HCT116 (cell line): ENCODE results near the gene RNF215. TPM values are rescaled to one million over a fixed set of nuclear protein-coding genes. Genes with fewer than 3 reads are reported as not detected.

Experiments used
- ATAC-seq: fragments of 200-7000 bp; cut with Tn5 transposase; 2 replicates; pipeline ENCODE4 v1.9.1; 2020; ENCODE audit warnings: mild to moderate bottlenecking, moderate library complexity
- BruUV-seq: library from RNA; stranded (reverse); fragments of 400-500 nt; replicated peaks from 2 replicates; lab custom pipeline; 2021; lab: Mats Ljungman, UMichigan
- CTCF ChIA-PET: fragments of 300-600 bp; sonication (Branson Sonifier 250); formaldehyde crosslinking; loops from one replicate; lab custom pipeline; 2021; ENCODE audit warnings: antibody characterized with exemption; lab: Charles Lee
- POLR2A ChIA-PET: fragments of 300-600, 350-600 bp; sonication (Branson Sonifier 250); formaldehyde crosslinking; loops from one replicate; lab custom pipeline; 2021; ENCODE audit warnings: antibody characterized with exemption; lab: Charles Lee
- RAD21 ChIA-PET, 2 experiments: fragments of 300-600 bp; sonication (Branson Sonifier 250); formaldehyde crosslinking; loops; one replicate each; lab custom pipeline; 2023; ENCODE audit warnings: low total read pairs in 2 of 2; ENCODE audit not compliant: uncharacterized antibody in 2 of 2, unreplicated experiment in 2 of 2, low non-redundant PET in 1 of 2; lab: Charles Lee
- DNase-seq: peaks from one replicate; pipeline ENCODE4 v3.0.0-alpha.2; 2010; ENCODE audit warnings: low read depth, low spot score
- H2AFZ ChIP-seq: fragments of 200-600 bp; shearing (Covaris generic), sonication (generic); 2 replicates; pipeline ENCODE4 v1.6.1; 2017; ENCODE audit warnings: low read depth, mixed run types, mixed read lengths, antibody characterized with exemption, low read length; ENCODE audit not compliant: poor library complexity, severe bottlenecking
- H3K27ac ChIP-seq: 2 replicates; pipeline ENCODE4 v1.5.1; 2012; ENCODE audit warnings: low read depth, low read length
- H3K27me3 ChIP-seq: fragments of 200-600 bp; sonication (generic); 2 replicates; pipeline ENCODE4 v1.6.1; 2016; ENCODE audit warnings: mixed run types, low read length, mixed read lengths; ENCODE audit not compliant: insufficient read depth
- H3K36me3 ChIP-seq, 2 experiments: fragments of 200-500 bp in 1 of 2; fragments of 200-600 bp in 1 of 2; sonication (Bioruptor generic) in 1 of 2; sonication (generic) in 1 of 2; 2 replicates each; pipeline versions ENCODE4 v1.5.1 to v1.6.1; 2014 to 2016; ENCODE audit warnings: low read length in 2 of 2, inconsistent platforms in 1 of 2, mixed read lengths in 1 of 2, mixed run types in 1 of 2; ENCODE audit not compliant: insufficient read depth in 2 of 2, control insufficient read depth in 1 of 2
- H3K4me1 ChIP-seq, 2 experiments: fragments of 200-600 bp in 1 of 2; sonication (generic) in 1 of 2; 2 replicates each; pipeline versions ENCODE4 v1.5.1 to v1.6.1; 2012 to 2017; ENCODE audit warnings: low read length in 2 of 2, inconsistent platforms in 1 of 2, mild to moderate bottlenecking in 1 of 2, mixed read lengths in 1 of 2, mixed run types in 1 of 2, moderate library complexity in 1 of 2; ENCODE audit not compliant: insufficient read depth in 2 of 2, control insufficient read depth in 1 of 2
- H3K4me2 ChIP-seq: fragments of 200-600 bp; sonication (generic); 2 replicates; pipeline ENCODE4 v1.6.1; 2017; ENCODE audit warnings: mixed run types, low read length, mixed read lengths
- H3K4me3 ChIP-seq, 2 experiments: fragments of 200-600 bp in 1 of 2; sonication (generic) in 1 of 2; replicated peaks in 1 of 2; 2 replicates each; pipeline ENCODE4 v1.5.1; 2011 to 2016; ENCODE audit warnings: low read length in 2 of 2, control low read depth in 1 of 2, low read depth in 1 of 2, mild to moderate bottlenecking in 1 of 2, mixed read lengths in 1 of 2, mixed run types in 1 of 2
- H3K79me2 ChIP-seq: fragments of 200-600 bp; sonication (generic); 2 replicates; pipeline ENCODE4 v1.6.1; 2017; ENCODE audit warnings: mild to moderate bottlenecking, mixed run types, low read length, moderate library complexity, mixed read lengths; ENCODE audit not compliant: insufficient read depth
- H3K9ac ChIP-seq: fragments of 200-600 bp; sonication (generic); 2 replicates; pipeline ENCODE4 v1.6.1; 2016; ENCODE audit warnings: low read length, mixed read lengths
- H3K9me2 ChIP-seq: fragments of 200-600 bp; sonication (generic), shearing (Covaris generic); 2 replicates; pipeline ENCODE4 v1.6.1; 2017; ENCODE audit warnings: mixed run types, mild to moderate bottlenecking, moderate library complexity; ENCODE audit not compliant: insufficient read depth
- H3K9me3 ChIP-seq, 2 experiments: fragments of 200-500 bp in 1 of 2; fragments of 200-600 bp in 1 of 2; sonication (Bioruptor generic) in 1 of 2; sonication (generic) in 1 of 2; 2 replicates each; pipeline ENCODE4 v1.6.1; 2014 to 2017; ENCODE audit warnings: low read length in 2 of 2, mixed read lengths in 2 of 2, inconsistent platforms in 1 of 2, low read depth in 1 of 2, mild to moderate bottlenecking in 1 of 2, mixed run types in 1 of 2, moderate library complexity in 1 of 2; ENCODE audit not compliant: control insufficient read depth in 1 of 2, insufficient read depth in 1 of 2
- H4K20me1 ChIP-seq: fragments of 200-600 bp; sonication (generic), shearing (Covaris generic); 2 replicates; pipeline ENCODE4 v1.6.1; 2017; ENCODE audit warnings: mixed run types, mild to moderate bottlenecking, moderate library complexity; ENCODE audit not compliant: insufficient read depth
- CBX3 ChIP-seq: IDR thresholded peaks from 2 replicates; pipeline ENCODE4 v1.6.1; 2012; ENCODE audit warnings: low read depth
- CEBPB ChIP-seq: IDR thresholded peaks from 2 replicates; pipeline ENCODE4 v1.6.1; 2012; ENCODE audit warnings: low read depth
- EGR1 ChIP-seq: IDR thresholded peaks from 2 replicates; pipeline ENCODE4 v1.6.1; 2012; ENCODE audit warnings: low read depth
- EZH2 ChIP-seq: fragments of 200-600 bp; sonication (generic); IDR thresholded peaks from 2 replicates; pipeline ENCODE4 v1.6.1; 2017; ENCODE audit warnings: antibody characterized with exemption, mixed run types
- POLR2A ChIP-seq: IDR thresholded peaks from 2 replicates; pipeline ENCODE4 v1.7.0; 2011; ENCODE audit warnings: borderline replicate concordance; ENCODE audit not compliant: insufficient read depth, insufficient read length; ENCODE audit errors: extremely low read depth
- POLR2AphosphoS5 ChIP-seq: IDR thresholded peaks from 2 replicates; pipeline ENCODE4 v1.6.1; 2011; ENCODE audit warnings: mild to moderate bottlenecking, low read depth, low read length, moderate library complexity
- SP1 ChIP-seq: IDR thresholded peaks from 2 replicates; pipeline ENCODE4 v1.6.1; 2012; ENCODE audit warnings: low read depth
- TCF7L2 ChIP-seq: IDR thresholded peaks from 2 replicates; pipeline ENCODE4 v1.7.0; 2011; ENCODE audit warnings: borderline replicate concordance, inconsistent platforms; ENCODE audit not compliant: insufficient read depth, insufficient read length; ENCODE audit errors: extremely low read depth
- YY1 ChIP-seq: IDR thresholded peaks from 2 replicates; pipeline ENCODE4 v1.6.1; 2011; ENCODE audit warnings: low read length, low read depth, moderate library complexity, mild to moderate bottlenecking; ENCODE audit not compliant: insufficient replicate concordance; ENCODE audit errors: extremely low read depth
- ZNF274 ChIP-seq: fragments of 200-500 bp; sonication (Bioruptor generic); IDR thresholded peaks from 2 replicates; pipeline ENCODE4 v1.6.1; 2014; ENCODE audit warnings: mild to moderate bottlenecking, low read depth, low read length, inconsistent platforms
- intact Hi-C: fragments of 100-400 bp; cut with micrococcal nuclease; formaldehyde crosslinking; loops from 2 replicates; pipeline ENCODE4 v1.10.0; 2022
- total RNA-seq: library from RNA; stranded (reverse); gene quantifications from one replicate; pipeline ENCODE4 v1.2.1, GENCODE V29; 2021; ENCODE audit not compliant: unreplicated experiment
- TF ChIP-seq, protein P1 (sequence below), 3 experiments: fragments of 200-600 bp in 1 of 3; sonication (generic) in 1 of 3; IDR thresholded peaks in 2 of 3; conservative IDR thresholded peaks in 1 of 3; 2 replicates each; pipeline ENCODE4 v1.5.1; 2012 to 2017; ENCODE audit warnings: low read depth in 2 of 3, low read length in 2 of 3, antibody characterized with exemption in 1 of 3, borderline replicate concordance in 1 of 3, control low read depth in 1 of 3, mild to moderate bottlenecking in 1 of 3, mixed read lengths in 1 of 3, mixed run types in 1 of 3, moderate library complexity in 1 of 3; ENCODE audit not compliant: insufficient read depth in 1 of 3
- TF ChIP-seq, protein P2 (sequence below): IDR thresholded peaks from 2 replicates; pipeline ENCODE4 v1.6.1; 2011; ENCODE audit warnings: mild to moderate bottlenecking, low read length, moderate library complexity; ENCODE audit not compliant: insufficient replicate concordance; ENCODE audit errors: extremely low read depth
- TF ChIP-seq, protein P3 (sequence below): IDR thresholded peaks from 2 replicates; pipeline ENCODE4 v1.6.1; 2012
- TF ChIP-seq, protein P4 (sequence below): IDR thresholded peaks from 2 replicates; pipeline ENCODE4 v1.6.1; 2012
- TF ChIP-seq, protein P5 (sequence below): IDR thresholded peaks from 2 replicates; pipeline ENCODE4 v1.6.1; 2012; ENCODE audit warnings: low read depth

RNF215 gene
- total RNA-seq, 1 experiment from 2014 or later = 20.2 TPM

DNA sequence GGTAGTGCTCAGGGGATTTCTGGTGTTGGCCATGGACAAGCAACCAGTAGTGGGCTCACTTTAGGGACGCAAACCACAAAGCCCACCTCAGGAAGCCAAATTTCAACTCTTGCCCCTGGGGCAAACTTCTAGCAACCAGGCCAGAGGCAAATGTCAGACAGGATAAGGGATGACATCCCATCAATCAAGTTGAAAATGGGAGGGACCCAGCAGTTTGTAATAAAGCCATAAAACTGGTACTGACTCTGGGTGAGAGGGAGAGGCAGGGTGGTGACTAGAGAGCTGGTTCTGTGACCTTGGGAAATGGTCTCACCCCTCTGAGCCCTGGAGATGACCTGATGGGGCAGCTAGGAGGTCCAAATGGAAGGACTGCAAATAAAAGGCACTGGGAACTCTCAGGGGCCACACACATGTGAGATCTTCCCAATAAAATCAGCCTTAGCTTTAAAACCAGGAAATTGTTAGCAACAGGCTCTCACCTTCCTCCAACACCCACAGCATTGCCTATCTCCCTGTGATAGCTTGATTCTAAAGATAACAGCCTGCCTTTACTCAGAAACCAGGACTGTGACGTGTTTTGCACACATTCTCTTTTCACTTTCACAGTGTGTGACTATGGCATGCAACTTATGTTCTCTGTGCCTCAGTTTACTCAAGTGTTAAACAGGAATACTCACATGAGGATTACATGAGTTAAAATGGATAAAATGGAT, 54.1 kb downstream of the RNF215 start (continued):
- TF ChIP-seq TCF7L2 = no peak
- no peak for TF ChIP-seq POLR2A
- no peak for TF ChIP-seq ZNF274

DNA sequence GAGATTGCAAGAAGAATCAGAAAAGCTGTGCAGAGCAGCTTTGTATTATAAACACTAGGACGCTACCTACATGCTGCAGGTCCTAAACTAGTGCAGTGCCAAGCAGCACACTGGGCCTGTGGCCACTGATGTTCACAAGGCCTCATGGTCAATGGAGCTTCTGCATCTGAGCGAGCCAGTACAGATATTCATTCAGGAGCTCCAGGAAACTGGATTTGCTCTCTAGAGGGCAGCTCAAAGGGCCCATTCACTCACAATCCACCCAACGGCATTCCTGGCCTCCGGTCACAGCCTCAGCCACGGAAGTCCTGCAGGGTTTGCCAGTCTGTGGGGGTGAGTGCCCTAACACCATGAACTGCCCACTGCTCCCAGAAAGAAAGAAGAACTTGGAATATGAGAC, 54.7 kb downstream of the RNF215 start:
- Histone ChIP-seq H3K9me3 (no peaks in the 10 kb centered on the region), H4K20me1 (no peaks in the 10 kb centered on the region), H3K36me3 (peaks cover 34 to 58% of the 10 kb centered on the region in 2 experiments; a peak in 3 of 4 replicates), H2AFZ (no peak overlapping the region), H3K27me3 (no peaks in the 10 kb centered on the region), H3K4me1 (peaks cover 8 to 14% of the 10 kb centered on the region in 2 experiments; a peak in 3 of 4 replicates), H3K79me2 (no peaks in the 10 kb centered on the region), H3K27ac (no peak overlapping the region), H3K9ac (no peak overlapping the region), H3K9me2 (no peaks in the 10 kb centered on the region), H3K4me2 (no peak overlapping the region), H3K4me3 (no peak overlapping the region)
- BruUV-seq = no TSS peak
- ATAC-seq = no peak
- ChIA-PET RAD21 (no interaction called here), POLR2A (no interaction called here), CTCF (no interaction called here)
- no peak for DNase-seq
- intact Hi-C loops = no loop called here
- no peak for TF ChIP-seq EGR1
- no peak for TF ChIP-seq EZH2
- TF ChIP-seq, protein P1, sequence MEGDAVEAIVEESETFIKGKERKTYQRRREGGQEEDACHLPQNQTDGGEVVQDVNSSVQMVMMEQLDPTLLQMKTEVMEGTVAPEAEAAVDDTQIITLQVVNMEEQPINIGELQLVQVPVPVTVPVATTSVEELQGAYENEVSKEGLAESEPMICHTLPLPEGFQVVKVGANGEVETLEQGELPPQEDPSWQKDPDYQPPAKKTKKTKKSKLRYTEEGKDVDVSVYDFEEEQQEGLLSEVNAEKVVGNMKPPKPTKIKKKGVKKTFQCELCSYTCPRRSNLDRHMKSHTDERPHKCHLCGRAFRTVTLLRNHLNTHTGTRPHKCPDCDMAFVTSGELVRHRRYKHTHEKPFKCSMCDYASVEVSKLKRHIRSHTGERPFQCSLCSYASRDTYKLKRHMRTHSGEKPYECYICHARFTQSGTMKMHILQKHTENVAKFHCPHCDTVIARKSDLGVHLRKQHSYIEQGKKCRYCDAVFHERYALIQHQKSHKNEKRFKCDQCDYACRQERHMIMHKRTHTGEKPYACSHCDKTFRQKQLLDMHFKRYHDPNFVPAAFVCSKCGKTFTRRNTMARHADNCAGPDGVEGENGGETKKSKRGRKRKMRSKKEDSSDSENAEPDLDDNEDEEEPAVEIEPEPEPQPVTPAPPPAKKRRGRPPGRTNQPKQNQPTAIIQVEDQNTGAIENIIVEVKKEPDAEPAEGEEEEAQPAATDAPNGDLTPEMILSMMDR (IDR thresholded peaks at IDR 0.05 in 2 of 3, conservative IDR thresholded peaks at IDR 0.05 in 1 of 3; ENCODE audit: borderline replicate concordance in 1 of 3, insufficient read depth in 1 of 3, low read depth in 2 of 3, low read length in 2 of 3) = no peak
- no peak for TF ChIP-seq POLR2A
- no peak for TF ChIP-seq ZNF274
- TF ChIP-seq POLR2AphosphoS5 = no peak
- TF ChIP-seq CBX3 = no peak
- TF ChIP-seq SP1 = no peak
- no peak for TF ChIP-seq YY1
- TF ChIP-seq, protein P2, sequence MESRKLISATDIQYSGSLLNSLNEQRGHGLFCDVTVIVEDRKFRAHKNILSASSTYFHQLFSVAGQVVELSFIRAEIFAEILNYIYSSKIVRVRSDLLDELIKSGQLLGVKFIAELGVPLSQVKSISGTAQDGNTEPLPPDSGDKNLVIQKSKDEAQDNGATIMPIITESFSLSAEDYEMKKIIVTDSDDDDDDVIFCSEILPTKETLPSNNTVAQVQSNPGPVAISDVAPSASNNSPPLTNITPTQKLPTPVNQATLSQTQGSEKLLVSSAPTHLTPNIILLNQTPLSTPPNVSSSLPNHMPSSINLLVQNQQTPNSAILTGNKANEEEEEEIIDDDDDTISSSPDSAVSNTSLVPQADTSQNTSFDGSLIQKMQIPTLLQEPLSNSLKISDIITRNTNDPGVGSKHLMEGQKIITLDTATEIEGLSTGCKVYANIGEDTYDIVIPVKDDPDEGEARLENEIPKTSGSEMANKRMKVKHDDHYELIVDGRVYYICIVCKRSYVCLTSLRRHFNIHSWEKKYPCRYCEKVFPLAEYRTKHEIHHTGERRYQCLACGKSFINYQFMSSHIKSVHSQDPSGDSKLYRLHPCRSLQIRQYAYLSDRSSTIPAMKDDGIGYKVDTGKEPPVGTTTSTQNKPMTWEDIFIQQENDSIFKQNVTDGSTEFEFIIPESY = no peak
- TF ChIP-seq, protein P3, sequence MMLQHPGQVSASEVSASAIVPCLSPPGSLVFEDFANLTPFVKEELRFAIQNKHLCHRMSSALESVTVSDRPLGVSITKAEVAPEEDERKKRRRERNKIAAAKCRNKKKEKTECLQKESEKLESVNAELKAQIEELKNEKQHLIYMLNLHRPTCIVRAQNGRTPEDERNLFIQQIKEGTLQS = no peak
- TF ChIP-seq CEBPB = no peak
- TF ChIP-seq, protein P4, sequence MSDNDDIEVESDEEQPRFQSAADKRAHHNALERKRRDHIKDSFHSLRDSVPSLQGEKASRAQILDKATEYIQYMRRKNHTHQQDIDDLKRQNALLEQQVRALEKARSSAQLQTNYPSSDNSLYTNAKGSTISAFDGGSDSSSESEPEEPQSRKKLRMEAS = no peak
- no peak for TF ChIP-seq TCF7L2
- TF ChIP-seq, protein P5, sequence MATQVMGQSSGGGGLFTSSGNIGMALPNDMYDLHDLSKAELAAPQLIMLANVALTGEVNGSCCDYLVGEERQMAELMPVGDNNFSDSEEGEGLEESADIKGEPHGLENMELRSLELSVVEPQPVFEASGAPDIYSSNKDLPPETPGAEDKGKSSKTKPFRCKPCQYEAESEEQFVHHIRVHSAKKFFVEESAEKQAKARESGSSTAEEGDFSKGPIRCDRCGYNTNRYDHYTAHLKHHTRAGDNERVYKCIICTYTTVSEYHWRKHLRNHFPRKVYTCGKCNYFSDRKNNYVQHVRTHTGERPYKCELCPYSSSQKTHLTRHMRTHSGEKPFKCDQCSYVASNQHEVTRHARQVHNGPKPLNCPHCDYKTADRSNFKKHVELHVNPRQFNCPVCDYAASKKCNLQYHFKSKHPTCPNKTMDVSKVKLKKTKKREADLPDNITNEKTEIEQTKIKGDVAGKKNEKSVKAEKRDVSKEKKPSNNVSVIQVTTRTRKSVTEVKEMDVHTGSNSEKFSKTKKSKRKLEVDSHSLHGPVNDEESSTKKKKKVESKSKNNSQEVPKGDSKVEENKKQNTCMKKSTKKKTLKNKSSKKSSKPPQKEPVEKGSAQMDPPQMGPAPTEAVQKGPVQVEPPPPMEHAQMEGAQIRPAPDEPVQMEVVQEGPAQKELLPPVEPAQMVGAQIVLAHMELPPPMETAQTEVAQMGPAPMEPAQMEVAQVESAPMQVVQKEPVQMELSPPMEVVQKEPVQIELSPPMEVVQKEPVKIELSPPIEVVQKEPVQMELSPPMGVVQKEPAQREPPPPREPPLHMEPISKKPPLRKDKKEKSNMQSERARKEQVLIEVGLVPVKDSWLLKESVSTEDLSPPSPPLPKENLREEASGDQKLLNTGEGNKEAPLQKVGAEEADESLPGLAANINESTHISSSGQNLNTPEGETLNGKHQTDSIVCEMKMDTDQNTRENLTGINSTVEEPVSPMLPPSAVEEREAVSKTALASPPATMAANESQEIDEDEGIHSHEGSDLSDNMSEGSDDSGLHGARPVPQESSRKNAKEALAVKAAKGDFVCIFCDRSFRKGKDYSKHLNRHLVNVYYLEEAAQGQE = no peak
